Measurements from ENCODE around the gene SNTN.

SNTN gene

DNA sequence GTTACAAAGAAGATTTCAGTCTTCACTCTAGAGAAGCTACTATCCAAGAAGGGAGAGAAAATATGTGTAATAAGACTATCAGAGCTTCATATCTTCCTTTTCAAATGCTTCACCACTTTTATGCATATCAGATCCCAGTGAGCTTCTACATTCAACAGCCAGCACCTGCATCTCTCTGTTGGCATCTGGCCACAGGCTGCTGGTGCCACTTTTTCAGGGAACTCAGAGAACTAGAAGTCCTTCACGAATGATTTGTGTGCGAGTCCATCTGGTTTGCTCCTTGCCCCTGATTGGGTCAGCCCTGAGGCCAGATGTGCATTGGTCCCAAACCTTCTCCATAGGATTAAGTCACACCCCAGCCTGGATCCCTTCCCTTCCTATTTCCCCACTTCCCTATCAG, 22.1 kb downstream of the SNTN start:
- DNase-seq (ENCODE audit: low read depth): no peak

DNA sequence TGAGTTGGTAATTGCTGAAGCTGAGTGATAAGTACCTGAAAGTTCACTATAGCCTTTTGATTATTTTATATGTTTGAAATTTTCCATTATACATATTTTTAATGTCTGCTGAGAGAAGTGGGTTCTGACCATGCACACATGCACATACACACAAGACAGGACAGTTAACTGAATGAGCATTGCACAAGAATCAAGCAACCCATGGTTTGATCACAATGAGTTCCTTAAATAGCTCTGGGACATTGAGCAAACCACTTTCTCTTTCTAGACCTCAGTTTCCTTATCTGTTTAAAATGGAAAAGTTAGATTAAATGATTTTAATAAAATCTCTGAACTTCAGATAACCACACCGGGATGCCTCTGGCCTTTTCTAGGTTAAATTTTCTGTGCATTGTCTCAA, 26.7 kb downstream of the SNTN start:
- DNase-seq (ENCODE audit: low read depth): peak; percentile 17

DNA sequence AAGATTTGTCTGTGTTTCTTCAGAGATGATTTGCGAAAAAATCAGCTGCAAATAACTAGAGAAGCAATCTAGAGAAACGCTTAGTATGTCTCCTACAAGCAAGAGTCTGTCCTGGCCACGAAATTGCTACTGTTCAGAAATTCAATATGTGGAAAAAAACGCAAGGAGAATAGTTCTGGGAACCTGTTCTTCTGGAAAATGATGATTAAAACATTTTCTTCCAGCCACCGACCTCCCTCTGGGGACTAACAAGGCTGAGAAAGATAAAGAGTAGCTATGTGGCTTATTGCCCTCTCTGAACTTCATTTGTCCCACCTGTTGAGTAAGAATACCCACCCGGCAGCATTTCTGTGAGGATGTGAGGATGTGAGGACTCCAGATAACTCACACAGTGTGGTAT, 31.6 kb downstream of the SNTN start:
- DNase-seq (ENCODE audit: low read depth): no peak

DNA sequence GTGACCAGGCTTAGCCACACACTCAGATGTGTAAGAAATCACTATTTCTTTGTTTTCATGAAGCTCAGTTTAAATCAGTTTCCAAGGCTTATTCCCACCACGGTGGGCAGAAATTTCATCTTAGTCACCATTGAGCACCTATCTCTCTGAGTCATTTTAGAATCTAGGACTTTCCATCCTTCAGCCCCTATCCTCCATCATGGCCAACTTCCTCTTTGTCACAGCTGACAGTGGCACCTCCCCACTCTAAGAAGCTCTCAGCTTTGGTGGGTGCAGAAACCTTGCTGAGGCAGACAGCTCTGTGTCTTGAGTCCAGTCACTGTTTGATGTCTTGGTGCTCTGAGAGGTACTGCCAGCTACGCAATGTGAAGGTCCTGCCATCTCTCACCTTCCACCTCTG, 32.9 kb downstream of the SNTN start:
- DNase-seq (ENCODE audit: low read depth): no peak

DNA sequence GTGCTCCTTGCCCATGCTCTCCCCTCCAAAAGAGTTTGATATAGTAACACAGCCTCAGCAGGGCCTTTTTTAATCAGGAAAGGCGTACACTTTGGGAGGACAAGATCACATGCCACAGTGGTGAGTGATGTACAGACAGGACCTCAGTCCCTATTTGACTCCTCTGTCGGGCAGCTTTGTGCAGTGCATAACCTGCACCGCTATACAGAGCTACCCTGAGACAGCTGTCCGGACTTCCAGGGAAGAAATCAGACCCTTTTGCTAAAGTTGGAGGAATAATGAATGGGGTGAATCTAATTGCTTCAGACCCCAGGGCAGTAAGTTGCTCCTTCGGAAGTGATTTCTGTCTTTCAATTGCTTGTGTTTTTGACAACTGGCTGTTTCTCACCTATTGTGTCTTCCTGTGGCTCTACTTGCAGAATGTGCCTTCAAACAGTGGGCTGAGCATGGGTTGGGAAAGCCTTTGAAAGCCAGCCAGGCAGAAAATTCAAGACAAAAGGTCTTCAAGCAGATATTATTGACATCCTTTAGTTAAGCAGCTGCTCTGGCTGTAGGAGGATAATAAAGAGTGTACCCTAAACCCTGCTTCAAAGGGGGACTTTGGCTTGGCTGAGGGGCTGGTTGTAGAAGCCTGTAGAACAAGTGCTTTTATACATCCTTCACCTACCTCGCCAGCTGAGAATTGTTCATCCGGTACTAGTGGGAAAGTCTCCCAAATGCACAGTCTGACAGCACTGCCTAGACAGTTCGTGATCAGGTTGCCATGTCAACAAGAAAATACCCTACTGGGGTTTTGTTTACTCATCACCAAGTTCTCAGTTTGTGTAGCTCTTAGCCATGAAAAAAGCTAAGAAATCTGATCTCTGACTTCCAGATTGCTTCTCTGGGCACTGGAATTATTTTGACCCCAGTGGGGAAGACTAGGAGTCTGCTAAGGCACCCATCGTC, 35.1 kb downstream of the SNTN start:
- no peak for DNase-seq (ENCODE audit: low read depth)

DNA sequence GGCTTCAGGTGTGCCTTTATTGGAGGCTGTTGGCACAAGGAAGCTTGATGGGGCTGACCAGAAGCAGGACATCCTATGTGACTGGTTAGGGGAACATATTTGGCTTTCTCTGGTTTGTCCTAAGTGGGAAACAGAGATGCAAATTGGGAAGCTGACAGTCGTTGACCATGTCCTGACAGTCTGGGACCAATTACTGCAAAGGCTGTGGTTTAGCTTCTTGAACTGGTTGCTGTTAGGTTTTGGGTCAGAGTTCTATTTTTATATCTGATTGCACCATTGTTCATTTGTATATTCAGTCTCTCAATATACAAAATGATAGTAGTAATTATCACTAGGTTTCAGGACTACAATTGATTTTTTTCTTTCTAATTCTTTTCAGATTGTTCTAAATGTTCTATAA, 36.8 kb downstream of the SNTN start:
- no peak for DNase-seq (ENCODE audit: low read depth)

DNA sequence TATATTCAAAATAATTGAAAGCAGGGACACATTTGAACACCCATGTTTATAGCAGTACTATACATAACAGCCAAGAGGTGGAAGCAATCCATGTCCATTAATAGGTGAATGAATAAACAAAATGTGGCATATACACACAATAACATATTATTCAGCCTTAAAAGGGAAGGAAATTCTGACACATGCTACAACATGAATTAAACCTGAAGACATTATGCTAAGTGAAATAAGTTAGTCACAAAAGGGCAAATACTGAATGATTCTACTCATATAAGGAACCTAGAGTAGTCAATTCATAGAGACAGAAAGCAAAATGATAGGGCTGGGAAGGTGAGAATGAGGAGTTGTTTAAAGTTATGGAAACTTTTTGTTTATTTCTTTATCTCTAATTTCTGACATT, 40.9 kb downstream of the SNTN start:
- DNase-seq (ENCODE audit: low read depth): no peak

DNA sequence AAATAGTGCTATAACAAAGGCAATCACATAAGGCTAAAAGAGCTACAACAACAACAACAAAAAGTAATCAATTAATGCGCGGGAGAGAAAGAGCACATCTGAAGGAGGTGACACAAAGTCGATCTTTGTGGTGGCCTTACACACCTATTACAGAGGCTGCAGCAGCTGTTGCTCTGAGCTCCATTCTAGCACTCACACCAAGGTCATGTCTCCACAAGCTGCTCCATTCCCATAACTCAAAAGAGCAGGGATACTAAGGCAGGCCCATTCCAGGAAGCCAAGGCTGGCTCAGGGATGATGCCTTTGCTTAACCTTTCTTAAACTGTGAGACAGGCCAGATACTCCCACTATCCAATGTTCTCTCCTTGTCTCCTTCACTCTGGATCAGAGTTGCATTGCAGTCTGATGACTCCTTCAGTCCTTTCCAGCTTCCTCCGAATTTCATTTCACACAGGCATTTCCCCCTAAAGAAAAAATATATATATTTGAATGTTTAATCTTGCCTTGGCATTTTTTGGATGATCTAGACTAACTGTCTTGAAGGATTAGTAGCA, 52.7 kb downstream of the SNTN start:
- DNase-seq (ENCODE audit: low read depth): peak; percentile 53

DNA sequence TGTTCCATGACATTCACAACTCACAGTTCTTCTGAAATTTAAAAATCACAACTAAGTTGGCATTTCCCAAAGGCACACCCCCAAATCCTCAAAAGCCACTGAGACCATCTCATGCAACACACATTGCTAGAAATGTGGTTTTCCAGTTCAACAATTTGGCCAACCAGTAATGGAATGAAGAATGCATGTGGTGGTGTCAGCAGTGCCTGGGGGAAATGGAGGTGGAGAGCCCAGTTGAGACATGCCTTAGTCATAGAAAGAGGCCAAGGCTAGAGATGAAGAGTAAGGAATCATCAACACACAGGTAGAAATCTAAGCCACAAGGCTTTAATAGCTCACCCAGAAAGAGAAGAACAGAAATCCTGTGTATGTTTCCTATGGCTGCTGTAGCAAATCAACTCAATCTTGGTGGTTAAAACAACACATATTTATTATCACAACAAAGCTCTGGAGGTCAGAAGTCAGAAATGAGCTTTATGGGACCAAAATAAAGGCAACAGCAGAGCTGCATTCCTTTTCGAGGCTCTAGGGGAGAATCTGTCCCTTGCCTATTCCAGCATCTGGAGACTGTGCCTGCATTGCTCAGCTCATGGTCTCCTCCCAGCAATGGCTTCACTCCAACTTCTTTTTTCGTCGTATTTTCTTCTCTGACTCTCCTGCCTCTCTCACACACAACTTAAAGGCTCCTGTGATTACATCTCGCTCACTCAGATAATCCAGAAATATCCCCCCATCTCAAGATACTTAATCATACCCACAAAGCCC, 54.0 kb downstream of the SNTN start:
- DNase-seq (ENCODE audit: low read depth): no peak

DNA sequence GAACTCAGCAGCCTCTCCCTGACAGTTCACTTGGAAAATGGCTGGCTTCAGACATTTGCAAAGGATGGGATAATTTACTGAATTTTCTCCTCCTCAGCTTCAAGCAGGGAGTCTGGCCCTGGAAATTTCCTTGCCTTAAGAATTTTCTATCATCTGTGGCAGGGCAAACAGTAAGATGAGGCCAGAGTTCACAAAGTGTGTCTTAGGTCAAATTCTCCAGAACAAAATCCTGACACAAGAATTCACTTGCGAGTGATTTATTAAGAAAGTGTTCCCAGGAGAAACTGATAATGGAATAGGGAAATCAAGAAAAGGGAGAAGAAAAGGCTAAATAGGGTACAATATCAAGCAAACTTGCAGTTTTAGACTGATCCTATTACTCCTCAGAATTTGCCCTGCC, 55.3 kb downstream of the SNTN start:
- no peak for DNase-seq (ENCODE audit: low read depth)

DNA sequence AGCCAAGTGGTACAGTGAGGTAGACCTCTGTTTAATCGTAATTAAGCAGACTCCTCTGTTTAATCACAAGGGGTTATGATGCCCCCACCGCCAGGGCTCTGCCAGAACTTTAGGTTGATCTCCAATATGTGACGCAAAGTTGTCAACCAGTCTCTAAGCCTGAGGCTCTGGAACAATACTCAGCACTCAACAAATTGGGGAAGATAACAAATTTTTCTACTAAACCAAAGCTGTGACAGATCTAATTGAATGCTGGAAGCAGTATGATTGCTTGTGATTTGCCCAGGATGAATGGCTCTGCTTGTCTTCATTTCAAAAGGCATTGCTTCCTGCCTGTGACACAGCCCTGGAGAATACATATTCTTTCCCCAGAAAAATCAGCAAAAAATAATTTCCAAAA, 57.1 kb downstream of the SNTN start:
- no peak for DNase-seq (ENCODE audit: low read depth)
